KMS-11 (cell line): Measurements from ENCODE around the gene USP31.
"Not testable (repeated sequence)": the region's sequence is repeated elsewhere in the genome, so short reads cannot be mapped to it uniquely, and the experiment has no call there.

Experiments used
- H2AFZ ChIP-seq: fragments of 200-600 bp; sonication (generic); 2 replicates; pipeline ENCODE4 v1.6.1; 2016; ENCODE audit warnings: antibody characterized with exemption, mixed run types, low read depth
- H3K27ac ChIP-seq: fragments of 200-600 bp; sonication (generic); 2 replicates; pipeline ENCODE4 v1.6.1; 2016; ENCODE audit warnings: mild to moderate bottlenecking, mixed run types
- H3K27me3 ChIP-seq: fragments of 200-600 bp; sonication (generic); 2 replicates; pipeline ENCODE4 v1.6.1; 2017; ENCODE audit warnings: mild to moderate bottlenecking, low read depth, mixed run types, moderate library complexity; ENCODE audit not compliant: insufficient read depth
- H3K36me3 ChIP-seq: fragments of 200-600 bp; sonication (generic); 2 replicates; pipeline ENCODE4 v1.6.1; 2017; ENCODE audit warnings: mild to moderate bottlenecking, mixed run types; ENCODE audit not compliant: insufficient read depth
- H3K4me1 ChIP-seq: fragments of 200-600 bp; sonication (generic); 2 replicates; pipeline ENCODE4 v1.6.1; 2016; ENCODE audit warnings: mild to moderate bottlenecking, low read depth, mixed run types; ENCODE audit not compliant: poor library complexity, severe bottlenecking
- H3K4me2 ChIP-seq: fragments of 200-600 bp; sonication (generic); 2 replicates; pipeline ENCODE4 v1.7.0; 2016; ENCODE audit warnings: mild to moderate bottlenecking, mixed run types
- H3K4me3 ChIP-seq: fragments of 200-600 bp; sonication (generic); IDR thresholded peaks from 2 replicates; pipeline ENCODE4 v1.6.1; 2017; ENCODE audit warnings: low read depth, low read length, mixed read lengths; ENCODE audit not compliant: insufficient read depth
- H3K79me2 ChIP-seq: fragments of 200-600 bp; sonication (generic); 2 replicates; pipeline ENCODE4 v1.6.1; 2016; ENCODE audit warnings: low read depth, mixed run types; ENCODE audit not compliant: insufficient read depth
- H3K9ac ChIP-seq: fragments of 200-600 bp; sonication (generic); 2 replicates; pipeline ENCODE4 v1.6.1; 2016; ENCODE audit warnings: mild to moderate bottlenecking, mixed run types
- H4K20me1 ChIP-seq: fragments of 200-600 bp; sonication (generic); 2 replicates; pipeline ENCODE4 v1.6.1; 2016; ENCODE audit warnings: mild to moderate bottlenecking, mixed run types; ENCODE audit not compliant: insufficient read depth
- CTCF ChIP-seq: fragments of 200-600 bp; sonication (generic); conservative IDR thresholded peaks from 2 replicates; pipeline ENCODE4 v1.6.1; 2017; ENCODE audit warnings: low read depth, mild to moderate bottlenecking, antibody characterized with exemption, low read length, moderate library complexity, mixed read lengths

USP31 gene

GRCh38 chr16:23145608-23146007 is 3.6 kb downstream of the USP31 start:
- no peak overlapping the region for H3K9ac ChIP-seq
- H3K36me3 ChIP-seq, result no peaks in the 10 kb centered on the region
- no peak overlapping the region for H2AFZ ChIP-seq
- H3K27ac ChIP-seq, result no peak overlapping the region
- peaks cover 36% of the 10 kb centered on the region for H3K4me1 ChIP-seq
- peaks cover 68% of the 10 kb centered on the region for H3K79me2 ChIP-seq
- no peaks in the 10 kb centered on the region for H3K27me3 ChIP-seq
- no peak overlapping the region for H3K4me3 ChIP-seq
- no peak for TF ChIP-seq CTCF
- no peak overlapping the region for H3K4me2 ChIP-seq
- H4K20me1 ChIP-seq, result no peaks in the 10 kb centered on the region

GRCh38 chr16:23145186-23145585 is 4.1 kb downstream of the USP31 start:
- H3K27ac ChIP-seq, result no peak overlapping the region
- peaks cover 33% of the 10 kb centered on the region for H3K4me1 ChIP-seq
- H3K36me3 ChIP-seq, result no peaks in the 10 kb centered on the region
- H3K4me2 ChIP-seq, result no peak overlapping the region
- no peak overlapping the region for H2AFZ ChIP-seq
- H4K20me1 ChIP-seq, result no peaks in the 10 kb centered on the region
- peaks cover 68% of the 10 kb centered on the region for H3K79me2 ChIP-seq
- TF ChIP-seq CTCF, result no peak
- no peak overlapping the region for H3K9ac ChIP-seq
- no peak overlapping the region for H3K4me3 ChIP-seq
- H3K27me3 ChIP-seq, result no peaks in the 10 kb centered on the region

- not testable (repeated sequence) for H3K4me2 ChIP-seq, H3K9ac ChIP-seq, H3K27ac ChIP-seq, H3K36me3 ChIP-seq, H4K20me1 ChIP-seq, H3K4me3 ChIP-seq, H2AFZ ChIP-seq, H3K27me3 ChIP-seq
- peaks cover 28% of the 10 kb centered on the region for H3K4me1 ChIP-seq
- peaks cover 74% of the 10 kb centered on the region for H3K79me2 ChIP-seq
Measured at GRCh38 chr16:23144393-23144792, 4.9 kb downstream of the USP31 start.

- no peak overlapping the region for H3K4me3 ChIP-seq
- H3K27ac ChIP-seq, result no peak overlapping the region
- H3K79me2 ChIP-seq, result peaks cover 80% of the 10 kb centered on the region
- no peak overlapping the region for H3K9ac ChIP-seq
- H3K36me3 ChIP-seq, result no peaks in the 10 kb centered on the region
- TF ChIP-seq CTCF, result no peak
- H3K27me3 ChIP-seq, result no peaks in the 10 kb centered on the region
- H4K20me1 ChIP-seq, result no peaks in the 10 kb centered on the region
- no peak overlapping the region for H3K4me2 ChIP-seq
- peaks cover 28% of the 10 kb centered on the region for H3K4me1 ChIP-seq
- no peak overlapping the region for H2AFZ ChIP-seq
Measured at GRCh38 chr16:23143391-23143790, 5.9 kb downstream of the USP31 start.

GRCh38 chr16:23141959-23142740 is 7.1 kb downstream of the USP31 start:
- Histone ChIP-seq H4K20me1 (no peaks in the 10 kb centered on the region), H3K79me2 (peaks cover 77% of the 10 kb centered on the region), H3K4me2 (no peak overlapping the region), H3K36me3 (no peaks in the 10 kb centered on the region), H3K4me3 (no peak overlapping the region), H3K27ac (no peak overlapping the region), H3K9ac (no peak overlapping the region), H3K27me3 (no peaks in the 10 kb centered on the region), H3K4me1 (peaks cover 16% of the 10 kb centered on the region), H2AFZ (no peak overlapping the region)
- no peak for TF ChIP-seq CTCF
